RWPE1 (cell line): ENCODE data around the gene MRPL58.
"Not testable (repeated sequence)": the region's sequence is repeated elsewhere in the genome, so short reads cannot be mapped to it uniquely, and the experiment has no call there.

Source experiments
- CTCF ChIA-PET: fragments of 350-600 bp; sonication (Branson Sonifier 250); formaldehyde crosslinking; extraction: SDS; loops from one replicate; lab custom pipeline; 2021; lab: Yijun Ruan, JAX
- POLR2A ChIA-PET: fragments of 400-600 bp; formaldehyde crosslinking; extraction: SDS; loops from one replicate; lab custom pipeline; 2020; ENCODE audit warnings: antibody characterized with exemption; ENCODE audit not compliant: low non-redundant PET; lab: Yijun Ruan, JAX
- DNase-seq: peaks from one replicate; pipeline ENCODE4 v3.0.0; 2012; ENCODE audit warnings: low spot score
- H3K27ac ChIP-seq: fragments of 450-650 bp; 2 replicates; pipeline ENCODE4 v1.5.1; 2017
- CTCF ChIP-seq: fragments of 450-650 bp; conservative IDR thresholded peaks from 2 replicates; pipeline ENCODE4 v1.5.1; 2017; ENCODE audit warnings: low read depth, mild to moderate bottlenecking

MRPL58 gene

GRCh38 chr17:75012346-75013091, at the start of gene MRPL58:
Gene MRPL58, plus strand, starts transcription at chr17:75012670. Its CDS starts 17 bp downstream, at chr17:75012687.
- CTCF ChIA-PET: interaction anchor here (0.5 to 3.6 kb wide), 9 partner anchors 10 to 189 kb away, joined by 3 to 35 read pairs (median 4); partner anchors contain the start of genes OTOP2 and USH1G
- POLR2A ChIA-PET: interaction anchor here (0.6 to 1.3 kb wide), 3 partner anchors 13 to 191 kb away, joined by 3 to 7 read pairs (median 3); no protein-coding TSS in a partner anchor
- no peak; the same call in none of the 2 replicates for TF ChIP-seq CTCF
- H3K27ac ChIP-seq: peak within 1 kb of the TSS; percentile 92
- DNase-seq: peak; percentile 85

- no peak for TF ChIP-seq CTCF
- ChIA-PET CTCF (interaction anchor here (1.4 kb wide), 1 partner anchor 40 kb away, joined by 5 read pairs; the partner anchor contains the start of gene OTOP2), POLR2A (no interaction called here)
- no peak overlapping the region for H3K27ac ChIP-seq
- no peak for DNase-seq
These were observed 48.8 kb upstream of the MRPL58 start for GRCh38 chr17:74963656-74964055.

GRCh38 chr17:74964246-74964761, 48.2 kb upstream of the MRPL58 start:
- POLR2A ChIA-PET: no interaction called here

GRCh38 chr17:74964988-74965622, 47.4 kb upstream of the MRPL58 start:
- no peak overlapping the region for H3K27ac ChIP-seq
- DNase-seq: no peak
- POLR2A ChIA-PET: no interaction called here
- no peak for TF ChIP-seq CTCF
- CTCF ChIA-PET: interaction anchor here (1.4 kb wide), 1 partner anchor 41 kb away, joined by 5 read pairs; the partner anchor contains the start of gene OTOP2

More at GRCh38 chr17:74964246-74964761, 48.2 kb upstream of the MRPL58 start:
- CTCF ChIA-PET: interaction anchor here (1.4 kb wide), 1 partner anchor 40 kb away, joined by 5 read pairs; the partner anchor contains the start of gene OTOP2
- no peak overlapping the region for H3K27ac ChIP-seq
- DNase-seq: no peak
- TF ChIP-seq CTCF: no peak

GRCh38 chr17:74968361-74968780, 44.1 kb upstream of the MRPL58 start:
- H3K27ac ChIP-seq: no peak overlapping the region
- ChIA-PET POLR2A (no interaction called here), CTCF (interaction anchor here (0.6 to 1.2 kb wide), 2 partner anchors 10 to 488 kb away, joined by 3 to 5 read pairs; partner anchors contain the start of gene TMEM94)
- no peak for DNase-seq
- TF ChIP-seq CTCF: no peak

GRCh38 chr17:74969501-74969900, 43.0 kb upstream of the MRPL58 start:
- POLR2A ChIA-PET, CTCF ChIA-PET, DNase-seq, H3K27ac ChIP-seq: not testable (repeated sequence)
